Measurements from ENCODE around the gene ARHGAP10. TPM values are rescaled to one million over a fixed set of nuclear protein-coding genes. Genes with fewer than 3 reads are reported as not detected.

Gene ARHGAP10
- total and polyA plus RNA-seq, 10 of the 15 experiments (the other 5 are each of a cell fraction or from before 2014, with no cell fraction given), result 1.3 to 25.8 (median 17.2) TPM

DNA sequence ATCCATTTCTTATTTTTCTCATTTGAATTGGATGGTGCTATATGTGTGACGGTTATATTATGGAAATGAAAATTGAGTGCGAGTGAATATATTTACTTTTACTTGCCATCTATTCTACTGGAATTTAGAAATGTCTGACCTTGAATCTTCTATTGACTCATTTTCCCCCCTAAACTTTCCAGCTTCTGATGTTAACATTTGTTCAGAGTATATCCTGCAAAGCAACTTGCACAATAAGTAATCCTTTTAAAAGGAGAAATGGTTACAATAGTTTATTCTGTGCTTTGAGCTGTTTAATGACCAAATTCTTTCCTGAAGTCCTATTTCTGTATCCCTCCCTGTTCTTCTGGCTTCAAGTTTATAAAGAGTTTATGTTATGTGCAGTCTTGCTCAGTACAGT, 116.7 kb downstream of the ARHGAP10 start:
- H3K9me3 ChIP-seq (replicated peaks; ENCODE audit: control insufficient read depth, insufficient read depth, low read length), result peaks cover 6% of the 10 kb centered on the region; the same call in 1 of the 3 replicates
- H2AFZ ChIP-seq (ENCODE audit: control insufficient read depth, low read depth, low read length), result no peak overlapping the region
- in situ Hi-C loops (cut with MboI), result no loop called here
- 100% methylated on average over 2 of the region's 2 CpGs for WGBS (ENCODE audit: insufficient coverage, insufficient replicate concordance, low lambda C conversion rate, missing lambda C conversion rate)
- no peak overlapping the region for H3K9ac ChIP-seq (ENCODE audit: control insufficient read depth, insufficient read depth, low read length)
- BruUV-seq (replicated peaks), result no TSS peak
- no peak overlapping the region for H3K27ac ChIP-seq (ENCODE audit: control insufficient read depth, insufficient read depth)
- peaks cover 18% of the 10 kb centered on the region for H3K4me1 ChIP-seq (ENCODE audit: control insufficient read depth, insufficient read depth, low read length)
- TF ChIP-seq BRCA1 (IDR thresholded peaks at IDR 0.05; ENCODE audit: low read depth, low read length), result no peak
- no peak for TF ChIP-seq GATAD2B (conservative IDR thresholded peaks at IDR 0.05; ENCODE audit: low read depth)
- intact Hi-C loops (cut with micrococcal nuclease; ENCODE audit: unreplicated experiment), result loop anchor here (5.0 kb wide), 1 partner anchor 116 kb away; the partner anchor contains the start of gene ARHGAP10
- RAD21 ChIA-PET (ENCODE audit: unreplicated experiment), result interaction anchor here (1.8 to 13.3 kb wide), 3 partner anchors 9 to 114 kb away, joined by 7 to 100 read pairs (median 8); no protein-coding TSS in a partner anchor
- ATAC-seq, result no peak
- CTCF ChIA-PET, result interaction anchor here (1.5 to 14.5 kb wide), 3 partner anchors 9 to 17 kb away, joined by 8 to 197 read pairs (median 35); no protein-coding TSS in a partner anchor
- H3K79me2 ChIP-seq (ENCODE audit: control insufficient read depth, insufficient read depth, low read length), result peaks cover 16% of the 10 kb centered on the region
- H3K27me3 ChIP-seq (replicated peaks in 1 of 2; ENCODE audit: control insufficient read depth in 2 of 2, insufficient read depth in 2 of 2, low read length in 1 of 2), result no peaks in the 10 kb centered on the region
- no peaks in the 10 kb centered on the region for H4K20me1 ChIP-seq (ENCODE audit: control insufficient read depth, insufficient read depth)
- SMC1A ChIA-PET (ENCODE audit: uncharacterized antibody, unreplicated experiment), result interaction anchor here (0.6 to 8.0 kb wide), 9 partner anchors 8 to 231 kb away, joined by 3 to 87 read pairs (median 10); partner anchors contain the start of genes ARHGAP10 and TMEM184C
- POLR2A ChIA-PET, result interaction anchor here (0.7 to 1.6 kb wide), 4 partner anchors 18 to 136 kb away, joined by 3 to 4 read pairs (median 4); no protein-coding TSS in a partner anchor
- DNase-seq (ENCODE audit: low read depth, low spot score), result no peak
- no peak for FAIRE-seq
- H3K4me3 ChIP-seq, result no peak overlapping the region
- peaks cover 3 to 6% of the 10 kb centered on the region in 2 experiments; a peak in 3 of 4 replicates for H3K36me3 ChIP-seq (ENCODE audit: control insufficient read depth in 2 of 2, insufficient read depth in 2 of 2, low read length in 1 of 2)
- H3K4me2 ChIP-seq (ENCODE audit: control insufficient read depth, insufficient read depth), result no peak overlapping the region

DNA sequence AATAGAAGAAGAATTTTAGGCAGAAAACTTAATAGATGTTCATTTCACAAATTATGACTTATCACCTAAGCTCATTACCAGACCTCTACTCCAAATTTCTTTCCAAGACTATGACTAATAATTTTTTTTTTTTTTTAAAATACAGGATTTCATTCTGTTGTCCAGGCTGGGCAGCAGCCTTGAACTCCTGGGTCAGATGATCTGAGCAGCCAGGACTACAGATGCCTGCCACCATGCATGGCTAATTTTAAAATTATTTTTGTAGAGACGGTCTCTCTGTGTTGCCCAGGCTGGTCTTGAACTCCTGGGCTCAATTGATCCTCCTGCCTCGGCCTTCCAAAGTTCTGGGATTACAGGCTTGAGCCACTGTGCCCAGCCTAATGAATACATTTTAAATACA, 119.2 kb downstream of the ARHGAP10 start:
- H3K36me3 ChIP-seq (ENCODE audit: control insufficient read depth in 2 of 2, insufficient read depth in 2 of 2, low read length in 1 of 2), result peaks cover 3 to 6% of the 10 kb centered on the region in 2 experiments; a peak in 3 of 4 replicates
- TF ChIP-seq BHLHE40 (IDR thresholded peaks at IDR 0.05; ENCODE audit: borderline replicate concordance in 1 of 2, low read depth in 2 of 2, low read length in 1 of 2) (no peak), HDAC6 (IDR thresholded peaks at IDR 0.05; ENCODE audit: unreplicated experiment) (no peak), POLR2AphosphoS5 (IDR thresholded peaks at IDR 0.05; ENCODE audit: low read length) (no peak), ASH2L (IDR thresholded peaks at IDR 0.05; ENCODE audit: borderline replicate concordance, low read depth) (no peak), CBFB (IDR thresholded peaks at IDR 0.05; ENCODE audit: low read depth) (no peak)
- no peak overlapping the region for H3K4me3 ChIP-seq
- in situ Hi-C loops (cut with MboI) (no loop called here), intact Hi-C loops (cut with micrococcal nuclease; ENCODE audit: unreplicated experiment) (no loop called here)
- no peaks in the 10 kb centered on the region for H3K27me3 ChIP-seq (replicated peaks in 1 of 2; ENCODE audit: control insufficient read depth in 2 of 2, insufficient read depth in 2 of 2, low read length in 1 of 2)
- 97% methylated on average over 2 of the region's 2 CpGs for WGBS (ENCODE audit: insufficient coverage, insufficient replicate concordance, low lambda C conversion rate, missing lambda C conversion rate)
- no peak overlapping the region for H3K9ac ChIP-seq (ENCODE audit: control insufficient read depth, insufficient read depth, low read length)
- SMC1A ChIA-PET (ENCODE audit: uncharacterized antibody, unreplicated experiment), result interaction anchor here (1.1 to 2.4 kb wide), 6 partner anchors 12 to 226 kb away, joined by 3 to 8 read pairs (median 4); no protein-coding TSS in a partner anchor
- H4K20me1 ChIP-seq (ENCODE audit: control insufficient read depth, insufficient read depth), result no peaks in the 10 kb centered on the region
- BruUV-seq (replicated peaks), result no TSS peak
- POLR2A ChIA-PET, result no interaction called here
- ATAC-seq (no peak), FAIRE-seq (no peak), DNase-seq (ENCODE audit: low read depth, low spot score) (no peak)
- no peak overlapping the region for H2AFZ ChIP-seq (ENCODE audit: control insufficient read depth, low read depth, low read length)
- H3K4me2 ChIP-seq (ENCODE audit: control insufficient read depth, insufficient read depth), result no peak overlapping the region
- H3K79me2 ChIP-seq (ENCODE audit: control insufficient read depth, insufficient read depth, low read length), result peaks cover 6% of the 10 kb centered on the region
- H3K9me3 ChIP-seq (replicated peaks; ENCODE audit: control insufficient read depth, insufficient read depth, low read length), result peaks cover 6% of the 10 kb centered on the region; the same call in 1 of the 3 replicates
- RAD21 ChIA-PET (ENCODE audit: unreplicated experiment), result no interaction called here
- H3K27ac ChIP-seq (ENCODE audit: control insufficient read depth, insufficient read depth), result no peak overlapping the region
- H3K4me1 ChIP-seq (ENCODE audit: control insufficient read depth, insufficient read depth, low read length), result peaks cover 11% of the 10 kb centered on the region
- CTCF ChIA-PET, result interaction anchor here (0.7 to 2.3 kb wide), 5 partner anchors 14 to 189 kb away, joined by 3 to 18 read pairs (median 5); no protein-coding TSS in a partner anchor

All from GM12878 (cell line).